NCI-H2171 (cell line): ENCODE data around the gene SETD1A.
A peak's percentile ranks its signal among the peaks of the same experiment; 100 is the strongest.

Source experiments
- DNase-seq: peaks from one replicate; lab custom pipeline; 2025; lab: John Stamatoyannopoulos, UW

SETD1A gene

DNA sequence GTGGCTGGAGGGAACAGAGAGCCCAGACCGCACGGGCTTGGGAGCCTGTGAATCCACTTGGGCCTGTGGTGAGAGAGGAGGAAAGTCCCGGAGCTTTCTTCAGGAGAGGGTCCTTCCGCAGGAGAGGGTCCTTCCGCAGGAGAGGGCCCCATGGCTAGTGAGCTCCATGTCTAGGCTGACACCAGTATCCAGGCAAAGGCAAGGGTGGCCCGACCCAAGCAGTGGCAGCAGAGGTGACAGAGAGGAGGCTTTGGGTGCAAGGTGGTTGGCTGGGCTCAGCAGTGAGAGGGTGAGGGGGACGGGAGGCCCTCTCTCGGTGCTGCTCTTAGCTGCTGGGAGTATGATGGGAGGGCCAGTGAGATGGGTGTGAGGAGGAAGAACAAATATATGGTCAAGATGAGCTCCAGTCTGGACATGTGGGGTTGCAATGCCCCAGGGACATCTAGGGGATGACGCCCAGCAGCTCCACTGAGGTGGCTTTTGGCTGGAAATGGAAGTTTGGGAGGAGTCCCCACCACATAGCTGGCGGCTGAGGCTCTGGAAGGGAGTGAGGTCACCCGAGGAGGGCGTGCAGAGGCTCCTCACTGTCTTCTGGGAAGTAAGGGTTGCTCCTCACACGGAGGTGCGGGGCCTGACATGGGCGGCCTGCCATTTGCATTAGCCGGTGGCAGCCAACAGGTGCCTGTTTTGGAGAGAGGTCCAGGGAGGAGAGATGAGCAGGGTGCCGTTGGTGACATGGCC lies 25.2 kb downstream of the SETD1A start:
- no peak for DNase-seq

DNA sequence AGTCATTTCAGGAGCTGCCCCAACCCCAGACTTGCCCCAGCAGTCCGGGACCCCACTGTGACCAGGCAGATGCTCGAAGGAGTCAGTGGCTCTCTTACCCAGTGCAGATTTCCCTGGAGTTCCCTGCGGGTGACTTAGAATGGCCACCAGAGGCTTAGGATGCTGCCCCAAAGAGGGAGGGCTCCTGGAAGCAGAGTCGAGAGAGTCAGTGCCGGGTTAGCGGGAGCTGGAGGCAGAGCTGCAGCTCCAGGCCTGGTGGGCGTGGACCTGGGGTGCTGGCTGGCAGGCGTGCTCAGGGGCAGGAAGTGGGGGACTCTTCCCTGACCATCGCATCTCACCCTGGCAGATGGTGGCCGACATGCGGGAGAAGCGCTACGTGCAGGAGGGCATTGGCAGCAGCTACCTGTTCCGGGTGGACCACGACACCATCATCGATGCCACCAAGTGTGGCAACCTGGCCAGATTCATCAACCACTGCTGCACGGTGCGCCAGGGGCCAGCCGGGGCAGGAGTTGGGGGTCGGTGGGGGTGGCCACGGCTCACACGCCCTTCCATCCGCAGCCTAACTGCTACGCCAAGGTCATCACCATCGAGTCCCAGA lies 25.8 kb downstream of the SETD1A start:
- DNase-seq: no peak

- DNase-seq: no peak
Measured at GRCh38 chr16:30983898-30984610, 26.5 kb downstream of the SETD1A start.

DNA sequence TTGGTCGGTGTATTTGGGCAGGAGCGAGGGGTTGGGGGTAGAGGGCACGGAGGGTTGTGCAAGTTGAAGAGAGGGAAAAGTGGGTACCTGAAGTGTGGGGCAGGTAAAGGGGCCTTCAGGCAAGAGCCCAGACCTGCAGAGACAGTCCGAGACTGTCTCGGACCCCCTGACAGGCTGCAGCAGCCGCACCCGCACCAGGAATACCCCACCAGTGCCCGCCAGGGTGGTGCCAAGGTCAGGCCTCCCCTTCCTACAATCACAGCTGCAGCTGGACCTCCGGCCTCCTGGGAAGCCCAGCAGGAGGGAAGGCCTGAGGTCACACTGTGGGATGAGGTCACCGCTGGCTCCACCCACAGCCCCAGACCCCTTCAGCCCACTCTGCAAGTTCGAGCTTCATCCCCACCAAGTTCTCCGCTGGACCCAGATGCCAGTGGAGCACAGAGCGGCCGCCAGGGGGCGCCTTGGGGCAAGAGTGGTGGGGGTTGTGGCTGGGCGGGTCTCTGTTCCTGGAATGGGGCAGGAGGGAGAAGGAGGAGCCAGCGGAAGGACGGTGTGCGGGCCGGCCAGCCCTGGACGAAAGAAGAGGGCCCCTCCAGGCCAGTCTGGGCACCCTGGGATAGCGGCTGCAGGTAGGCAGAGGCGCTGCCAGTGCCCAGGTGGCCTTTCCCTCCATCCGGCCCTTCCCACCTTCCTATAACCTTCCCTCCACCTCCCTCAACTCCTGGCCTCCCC lies 27.3 kb downstream of the SETD1A start, which contains the start of gene HSD3B7:
Gene HSD3B7, plus strand, starts transcription at position 539 of the 732 bp plus-strand sequence. CDS start 452 bp downstream, outside the sequence.
- DNase-seq: peak; percentile 66

- DNase-seq: peak; percentile 80
Measured at GRCh38 chr16:30985401-30986128, 28.0 kb downstream of the SETD1A start.

DNA sequence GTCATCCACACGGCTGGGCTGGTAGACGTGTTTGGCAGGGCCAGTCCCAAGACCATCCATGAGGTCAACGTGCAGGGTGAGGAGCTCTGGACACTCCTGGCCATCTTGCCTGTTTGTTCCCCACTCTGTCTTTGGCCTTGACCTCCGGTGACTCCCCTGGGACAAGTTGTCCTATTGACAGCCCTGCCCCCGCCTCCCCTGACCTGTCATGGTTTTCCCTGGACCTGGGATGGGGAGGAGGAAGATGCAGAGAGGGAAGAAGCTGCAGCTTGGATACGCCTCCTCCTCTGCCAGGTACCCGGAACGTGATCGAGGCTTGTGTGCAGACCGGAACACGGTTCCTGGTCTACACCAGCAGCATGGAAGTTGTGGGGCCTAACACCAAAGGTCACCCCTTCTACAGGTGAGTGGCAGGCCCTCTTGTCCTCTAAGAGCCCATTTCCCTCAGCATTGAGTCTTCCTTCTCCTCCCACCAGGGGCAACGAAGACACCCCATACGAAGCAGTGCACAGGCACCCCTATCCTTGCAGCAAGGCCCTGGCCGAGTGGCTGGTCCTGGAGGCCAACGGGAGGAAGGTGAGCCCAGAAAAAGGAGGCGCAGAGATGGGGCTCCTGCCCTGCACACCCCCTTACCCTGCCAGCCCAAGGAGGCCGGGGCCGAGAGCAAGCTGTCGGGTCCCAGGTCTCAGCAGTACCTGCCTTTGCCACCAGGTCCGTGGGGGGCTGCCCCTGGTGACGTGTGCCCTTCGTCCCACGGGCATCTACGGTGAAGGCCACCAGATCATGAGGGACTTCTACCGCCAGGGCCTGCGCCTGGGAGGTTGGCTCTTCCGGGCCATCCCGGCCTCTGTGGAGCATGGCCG lies 28.8 kb downstream of the SETD1A start:
- no peak for DNase-seq

DNA sequence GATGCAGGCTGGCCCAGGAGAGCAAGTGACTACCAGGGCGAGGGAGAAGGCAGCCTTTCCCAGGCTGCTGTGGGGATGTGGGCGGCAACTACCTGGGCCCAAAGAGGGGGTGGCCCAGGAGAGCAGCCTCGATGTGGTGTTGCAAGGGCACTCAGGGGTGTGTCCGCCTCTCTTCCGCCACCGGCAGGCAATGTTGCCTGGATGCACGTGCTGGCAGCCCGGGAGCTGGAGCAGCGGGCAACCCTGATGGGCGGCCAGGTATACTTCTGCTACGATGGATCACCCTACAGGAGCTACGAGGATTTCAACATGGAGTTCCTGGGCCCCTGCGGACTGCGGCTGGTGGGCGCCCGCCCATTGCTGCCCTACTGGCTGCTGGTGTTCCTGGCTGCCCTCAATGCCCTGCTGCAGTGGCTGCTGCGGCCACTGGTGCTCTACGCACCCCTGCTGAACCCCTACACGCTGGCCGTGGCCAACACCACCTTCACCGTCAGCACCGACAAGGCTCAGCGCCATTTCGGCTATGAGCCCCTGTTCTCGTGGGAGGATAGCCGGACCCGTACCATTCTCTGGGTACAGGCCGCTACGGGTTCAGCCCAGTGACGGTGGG lies 30.1 kb downstream of the SETD1A start:
- DNase-seq: no peak

DNA sequence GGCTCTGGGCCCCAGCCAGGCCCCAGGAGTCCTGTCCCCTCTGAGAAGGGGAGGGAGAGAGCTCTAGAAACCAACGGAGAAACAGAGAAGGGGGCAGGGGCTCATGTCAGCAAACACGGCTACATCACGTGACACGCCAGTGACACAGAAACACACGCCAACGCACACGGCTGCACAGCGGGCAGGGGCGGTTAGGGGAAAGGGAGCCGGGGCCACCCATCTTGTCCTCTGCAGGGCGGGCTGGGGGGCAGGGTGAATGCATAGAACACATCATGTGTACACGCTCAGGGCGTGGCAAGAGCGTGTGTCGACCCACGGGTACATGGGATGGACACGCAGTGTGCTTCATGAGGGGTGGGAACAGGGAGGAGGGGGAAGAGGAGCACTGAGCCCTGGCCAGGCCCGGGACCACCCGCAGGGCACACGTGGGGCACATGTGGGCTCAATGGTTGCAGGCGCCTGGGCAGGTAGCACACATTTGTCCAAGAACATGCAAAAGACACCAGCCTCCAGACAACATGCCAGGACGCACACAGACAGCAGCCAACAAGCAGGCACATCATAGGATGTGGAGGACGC lies 32.0 kb downstream of the SETD1A start:
- DNase-seq: no peak

- DNase-seq: no peak
Measured at GRCh38 chr16:30990105-30990504, 32.6 kb downstream of the SETD1A start.

DNA sequence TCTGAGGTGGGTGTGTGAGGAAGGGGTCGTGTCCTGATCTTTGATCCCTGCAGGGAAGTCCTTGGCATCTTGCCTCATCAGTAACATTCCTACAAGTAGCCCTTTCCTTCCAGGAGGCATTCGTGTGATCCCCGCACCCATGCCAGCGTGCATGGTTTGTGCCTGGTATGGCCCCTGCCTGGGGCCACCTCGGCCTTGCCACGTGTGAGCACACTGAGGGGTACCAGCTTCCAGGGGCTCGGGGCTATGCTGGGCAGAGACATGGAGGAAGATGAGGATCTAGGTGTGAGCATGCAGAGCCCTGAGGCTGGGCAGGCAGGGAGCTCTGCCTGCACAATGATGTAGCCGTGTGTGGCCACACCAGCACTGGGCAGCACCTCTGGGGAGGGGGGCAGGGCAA lies 33.5 kb downstream of the SETD1A start:
- no peak for DNase-seq

GRCh38 chr16:30992276-30992780 lies 34.8 kb downstream of the SETD1A start:
- DNase-seq: no peak

DNA sequence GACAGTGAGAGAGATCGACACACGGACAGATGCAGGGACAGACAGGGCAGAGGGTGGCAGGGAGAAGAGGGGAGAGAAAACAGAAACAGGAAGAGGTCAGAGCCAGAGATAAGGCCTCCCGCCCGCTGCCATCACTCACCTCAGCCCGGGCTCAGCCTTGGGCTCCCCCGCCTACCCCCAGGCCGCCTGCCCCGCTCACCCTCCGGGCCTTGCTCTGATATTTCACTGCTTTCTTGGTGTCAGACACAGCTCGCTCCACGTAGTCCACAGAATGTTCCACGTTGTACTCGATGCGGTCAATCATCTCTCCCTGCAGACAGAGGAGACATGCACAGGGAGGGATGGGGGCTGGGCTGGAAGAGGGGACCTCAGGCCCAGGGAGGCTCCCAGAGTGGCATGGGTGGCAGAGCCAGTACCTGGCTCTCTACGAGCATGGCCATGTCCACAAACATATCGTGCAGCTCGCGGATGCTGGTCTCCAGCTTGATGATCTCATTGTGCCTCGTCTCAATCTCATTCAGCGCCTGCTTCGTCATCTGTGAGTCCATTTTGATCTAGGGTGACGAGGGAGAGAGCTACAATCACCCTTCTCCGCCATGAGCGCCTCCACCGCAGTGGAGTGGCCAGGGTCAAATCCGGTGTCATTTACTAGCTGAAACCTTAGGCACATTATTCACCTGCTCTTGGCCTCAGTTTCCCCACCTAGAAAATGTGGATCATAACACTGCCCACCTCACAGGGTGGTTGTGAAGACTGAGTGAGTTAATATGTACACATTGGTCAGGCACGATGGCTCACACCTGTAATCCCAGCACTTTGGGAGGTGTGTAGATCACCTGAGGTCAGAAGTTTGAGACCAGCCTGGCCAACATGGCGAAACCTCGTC lies 35.6 kb downstream of the SETD1A start:
- DNase-seq: no peak

DNA sequence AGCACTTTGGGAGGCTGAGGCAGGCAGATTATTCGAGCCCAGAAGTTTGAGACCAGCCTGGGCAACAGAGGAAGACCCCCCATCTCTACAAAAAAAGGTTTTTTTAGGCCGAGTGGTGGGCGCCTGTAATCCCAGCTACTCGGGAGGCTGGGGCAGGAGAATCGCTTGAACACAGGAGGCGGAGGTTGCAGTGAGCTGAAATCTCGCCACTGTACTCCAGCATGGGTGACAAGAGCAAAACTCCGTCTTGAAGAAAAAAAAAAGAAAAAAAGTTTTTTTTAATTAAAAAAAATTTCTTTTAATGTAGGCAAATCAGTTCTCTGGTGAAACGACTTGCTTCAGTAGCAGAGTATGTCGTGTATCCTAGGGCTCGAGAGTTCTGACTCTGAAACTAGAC lies 38.4 kb downstream of the SETD1A start:
- DNase-seq: no peak

DNA sequence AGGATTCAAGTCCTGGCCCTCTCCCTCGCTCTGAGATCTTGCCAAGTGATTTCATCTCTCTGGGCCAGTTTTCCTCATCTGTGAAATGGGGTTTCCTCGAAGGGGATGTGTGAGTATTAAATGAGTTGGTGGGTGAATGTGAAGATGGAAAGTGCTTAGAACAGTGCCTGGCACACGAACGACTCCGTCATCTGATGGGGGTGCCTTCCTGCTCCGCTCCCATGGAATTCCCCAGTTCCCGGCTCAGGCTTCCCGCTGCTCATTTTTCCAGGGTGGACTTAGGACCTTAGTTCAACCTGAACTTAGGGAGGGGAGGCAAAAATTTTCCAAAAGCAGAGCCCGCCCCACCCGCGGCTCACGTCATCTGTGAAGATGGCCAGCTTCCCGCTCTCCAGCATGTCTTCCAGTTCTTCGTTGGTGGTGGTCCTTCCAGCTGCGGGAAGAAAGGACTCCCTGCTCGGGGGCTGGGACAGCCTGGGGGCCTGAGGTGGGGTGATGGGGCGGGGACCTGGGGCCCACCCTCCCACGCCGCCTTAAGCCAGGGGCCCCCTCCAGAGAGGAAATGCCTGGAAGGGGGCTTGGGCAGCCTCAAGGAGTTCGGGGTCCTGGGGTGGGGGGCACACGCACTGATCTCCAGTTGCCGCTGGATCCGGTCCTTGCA lies 38.9 kb downstream of the SETD1A start:
- no peak for DNase-seq

DNA sequence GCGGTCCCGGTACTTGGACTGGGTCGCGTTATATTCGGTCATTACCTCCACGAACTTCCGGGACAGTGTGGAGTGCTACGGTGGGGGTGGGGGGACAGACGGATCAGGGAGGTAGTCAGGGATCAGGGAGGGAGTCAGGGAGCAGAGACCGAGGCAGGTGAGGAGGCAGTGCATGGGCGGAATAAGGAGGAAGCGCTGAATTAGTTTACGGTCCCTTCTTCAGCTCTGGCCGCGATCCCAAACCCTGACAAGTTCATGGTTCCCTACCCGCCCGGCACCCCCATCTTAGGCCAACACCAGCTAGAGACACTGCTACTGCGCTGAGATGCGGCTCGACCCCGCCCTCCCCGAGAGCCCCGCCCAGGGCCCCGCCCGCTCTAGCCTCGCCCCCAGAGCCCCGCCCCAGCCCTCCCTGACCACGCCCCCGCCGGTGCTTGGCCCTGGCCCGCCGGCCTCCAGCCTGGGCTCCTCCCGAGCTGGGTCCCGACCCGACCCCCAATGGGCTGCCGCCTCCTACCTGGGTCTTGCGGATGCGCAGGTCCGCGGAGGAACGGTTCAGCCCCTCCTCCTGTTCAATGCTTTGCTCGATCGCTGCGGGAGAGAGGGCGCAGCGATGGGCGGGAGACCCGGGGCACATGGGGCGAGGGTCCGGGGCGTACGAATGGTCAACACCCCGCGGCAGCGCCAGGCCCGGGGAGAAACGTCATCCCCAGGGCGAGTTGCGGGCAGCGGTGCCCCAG lies 39.6 kb downstream of the SETD1A start:
- peak; percentile 44 for DNase-seq

DNA sequence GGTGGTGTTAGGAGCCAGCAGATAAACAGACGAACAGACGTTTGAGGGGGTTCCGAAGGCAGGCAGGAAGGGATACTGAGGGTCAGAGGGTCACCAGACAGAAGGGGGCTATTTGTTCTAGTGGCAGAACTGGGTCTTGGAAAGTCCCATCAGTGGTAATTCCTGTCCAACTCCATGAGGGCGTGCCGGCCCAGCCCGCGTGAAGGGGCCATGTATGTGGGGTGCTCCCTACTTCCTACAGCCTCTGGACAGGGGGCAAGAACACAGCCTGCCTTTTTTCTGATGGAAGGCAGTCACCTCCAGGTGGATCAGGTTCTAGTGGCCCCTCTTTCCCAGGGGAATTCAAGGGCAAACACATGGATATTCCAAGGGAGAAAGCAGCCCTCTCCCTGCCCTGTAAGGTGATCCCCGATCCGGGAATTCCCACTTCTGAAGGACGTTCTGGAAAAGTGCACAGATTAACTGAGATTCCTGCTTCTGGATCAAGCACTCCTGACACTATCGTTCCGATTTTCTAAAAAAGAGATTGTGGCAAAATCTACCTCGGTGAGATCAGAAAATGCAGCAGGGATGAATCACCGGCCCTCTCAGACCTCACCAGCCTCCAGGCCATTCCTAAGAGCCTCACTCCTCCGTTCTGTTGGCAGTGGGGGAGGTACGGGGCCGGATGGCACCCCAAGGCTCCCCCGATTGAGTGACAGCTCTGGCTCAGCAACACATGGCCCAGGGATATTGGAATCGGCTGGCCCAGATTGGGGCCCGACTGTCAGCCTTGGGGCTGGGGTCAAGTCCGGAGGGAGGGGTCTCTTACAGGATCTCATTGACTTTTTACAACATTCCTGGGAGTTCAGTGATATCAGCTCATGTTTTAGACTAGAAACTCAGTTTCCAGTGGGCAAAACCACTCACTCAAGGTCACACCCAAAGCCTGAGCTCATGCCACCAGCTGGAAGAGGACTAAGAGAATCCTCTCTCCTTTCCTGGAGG lies 40.5 kb downstream of the SETD1A start:
- DNase-seq: peak; percentile 15
